NCI-H1048 (cell line): Measurements from ENCODE around the gene TDRD6.
A peak's percentile ranks its signal among the peaks of the same experiment; 100 is the strongest.
"Not testable (repeated sequence)": the region's sequence is repeated elsewhere in the genome, so short reads cannot be mapped to it uniquely, and the experiment has no call there.

Experiments
- DNase-seq: peaks from one replicate; lab custom pipeline; 2025; lab: John Stamatoyannopoulos, UW

TDRD6 gene

GRCh38 chr6:46687619-46688097 lies at the start of gene TDRD6:
TSS of gene TDRD6 (plus strand) at chr6:46687885. CDS start at chr6:46688129, 244 bp downstream.
- DNase-seq: no peak

- no peak for DNase-seq
These were observed 49.8 kb upstream of the TDRD6 start for GRCh38 chr6:46637933-46638332.

GRCh38 chr6:46638650-46639049 lies 49.0 kb upstream of the TDRD6 start:
- no peak for DNase-seq

- DNase-seq: no peak
These were observed 44.5 kb upstream of the TDRD6 start for GRCh38 chr6:46642928-46643751.

GRCh38 chr6:46645265-46645664 lies 42.4 kb upstream of the TDRD6 start:
- DNase-seq: no peak

GRCh38 chr6:46648108-46648507 lies 39.6 kb upstream of the TDRD6 start:
- DNase-seq: not testable (repeated sequence)

GRCh38 chr6:46648869-46649492 lies 38.7 kb upstream of the TDRD6 start:
- no peak for DNase-seq

- DNase-seq: no peak
These were observed 36.7 kb upstream of the TDRD6 start for GRCh38 chr6:46651006-46651405.

- no peak for DNase-seq
These were observed 35.9 kb upstream of the TDRD6 start for GRCh38 chr6:46651816-46652215.

GRCh38 chr6:46652232-46652602 lies 35.5 kb upstream of the TDRD6 start:
- no peak for DNase-seq

- peak; percentile 94 for DNase-seq
These were observed 34.9 kb upstream of the TDRD6 start, which contains the start of the genes CYP39A1 and SLC25A27 for GRCh38 chr6:46652603-46653438. TSS of gene CYP39A1 (minus strand) at chr6:46652818. CDS start at chr6:46652582, 236 bp downstream. TSS of gene SLC25A27 (plus strand) at chr6:46652975. CDS start at chr6:46653193, 218 bp downstream.

- DNase-seq: no peak
These were observed 34.1 kb upstream of the TDRD6 start for GRCh38 chr6:46653439-46654195.

- DNase-seq: no peak
These were observed 31.9 kb upstream of the TDRD6 start for GRCh38 chr6:46655803-46656202.

- DNase-seq: no peak
These were observed 30.0 kb upstream of the TDRD6 start for GRCh38 chr6:46657642-46658041.

GRCh38 chr6:46661483-46661882 lies 26.2 kb upstream of the TDRD6 start:
- no peak for DNase-seq

GRCh38 chr6:46667377-46667776 lies 20.3 kb upstream of the TDRD6 start:
- DNase-seq: no peak

GRCh38 chr6:46674410-46674809 lies 13.3 kb upstream of the TDRD6 start:
- DNase-seq: no peak

- no peak for DNase-seq
These were observed 10.9 kb upstream of the TDRD6 start for GRCh38 chr6:46676604-46677313.

GRCh38 chr6:46677314-46677654 lies 10.4 kb upstream of the TDRD6 start:
- no peak for DNase-seq

GRCh38 chr6:46684771-46685170 lies 2.9 kb upstream of the TDRD6 start:
- DNase-seq: no peak
